Measurements from ENCODE around the gene CABP4.
"Not testable (repeated sequence)": the region's sequence is repeated elsewhere in the genome, so short reads cannot be mapped to it uniquely, and the experiment has no call there.

The CABP4 gene

GRCh38 chr11:67419325-67420049 is 35.7 kb upstream of the CABP4 start:
- no peak for DNase-seq

GRCh38 chr11:67420147-67420645 is 35.0 kb upstream of the CABP4 start:
- DNase-seq: no peak

GRCh38 chr11:67420646-67421429 is 34.3 kb upstream of the CABP4 start:
- peak; percentile 90 for DNase-seq

- DNase-seq: no peak
Measured at GRCh38 chr11:67421430-67422031, 33.6 kb upstream of the CABP4 start.

- no peak for DNase-seq
Measured at GRCh38 chr11:67422891-67423290, 32.3 kb upstream of the CABP4 start.

GRCh38 chr11:67423466-67423865 is 31.7 kb upstream of the CABP4 start:
- DNase-seq: no peak

- DNase-seq: no peak
Measured at GRCh38 chr11:67423891-67424613, 31.1 kb upstream of the CABP4 start.

GRCh38 chr11:67427364-67427859 is 27.7 kb upstream of the CABP4 start:
- DNase-seq: not testable (repeated sequence)

GRCh38 chr11:67428052-67429001 is 26.8 kb upstream of the CABP4 start, which contains the start of gene RPS6KB2:
RPS6KB2 (plus strand) TSS chr11:67428494; CDS start chr11:67428546, 52 bp downstream.
- peak; percentile 97 for DNase-seq

- no peak for DNase-seq
Measured at GRCh38 chr11:67429038-67429668, 26.0 kb upstream of the CABP4 start.

GRCh38 chr11:67429722-67430121 is 25.4 kb upstream of the CABP4 start:
- DNase-seq: no peak

GRCh38 chr11:67431346-67432249 is 23.6 kb upstream of the CABP4 start:
- DNase-seq: no peak

GRCh38 chr11:67432655-67433349 is 22.4 kb upstream of the CABP4 start:
- DNase-seq: no peak

GRCh38 chr11:67433536-67434394 is 21.4 kb upstream of the CABP4 start:
- no peak for DNase-seq

- DNase-seq: no peak
Measured at GRCh38 chr11:67434395-67434881, 20.7 kb upstream of the CABP4 start.

GRCh38 chr11:67435031-67435726 is 20.0 kb upstream of the CABP4 start:
- no peak for DNase-seq

- no peak for DNase-seq
Measured at GRCh38 chr11:67435727-67436458, 19.3 kb upstream of the CABP4 start.

Measured in fibroblast of upper back skin (primary cell).